ENCODE measurements around the gene SLC18A2. TPM values are rescaled to one million over a fixed set of nuclear protein-coding genes. Genes with fewer than 3 reads are reported as not detected.

Gene SLC18A2
- total and polyA plus RNA-seq, 10 donors = 0.02 to 0.92 (median 0.28) TPM

- Histone ChIP-seq H3K4me3 (no peak overlapping the region), H3K4me1 (peaks cover 0 to 3% (median 0%) of the 10 kb centered on the region in 6 donors), H3K27ac (no peak overlapping the region), H3K36me3 (no peaks in the 10 kb centered on the region), H3K9me3 (no peaks in the 10 kb centered on the region), H3K27me3 (replicated peaks in 1 of 7) (peaks cover 0 to 99% (median 0%) of the 10 kb centered on the region in 7 donors)
- DNase-seq = no peak
- intact Hi-C loops (cut with DNase I; ENCODE audit: low total_unique reads) = no loop called here
- 28 to 35% (median 34%) methylated on average over 3 of the region's 3 CpGs for WGBS, 5 donors
- TF ChIP-seq POLR2A (IDR thresholded peaks at IDR 0.05) (no peak), POLR2AphosphoS5 (IDR thresholded peaks at IDR 0.05) (no peak), CTCF (IDR thresholded peaks at IDR 0.05 in 8 of 11, conservative IDR thresholded peaks at IDR 0.05 in 3 of 11) (no peak)
Observed at GRCh38 chr10:117259279-117259678, 18.4 kb downstream of the SLC18A2 start.

DNA sequence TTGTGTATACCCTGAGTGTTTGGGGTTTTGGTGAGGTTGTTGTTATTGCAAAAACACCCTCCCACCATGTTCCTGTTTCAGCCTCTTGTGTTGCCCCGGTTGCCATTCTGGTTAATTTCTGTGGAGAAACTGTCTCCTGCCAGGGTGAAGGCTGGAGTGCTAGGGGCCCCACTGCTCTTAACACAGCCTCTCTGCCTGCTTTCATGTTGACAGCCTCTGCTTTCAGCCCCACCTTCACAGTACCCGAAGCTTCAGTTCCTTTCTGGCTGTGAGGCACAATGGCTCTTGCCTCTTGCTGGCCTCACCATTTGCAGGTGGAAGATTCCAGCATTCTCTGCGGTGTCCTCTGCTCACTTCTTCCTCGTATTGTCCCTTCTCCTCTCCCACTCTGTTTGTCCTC lies 19.2 kb downstream of the SLC18A2 start:
- Histone ChIP-seq H3K27me3 (replicated peaks in 1 of 7) (peaks cover 0 to 97% (median 0%) of the 10 kb centered on the region in 7 donors), H3K27ac (no peak overlapping the region), H3K36me3 (no peaks in the 10 kb centered on the region), H3K4me1 (peaks cover 0 to 3% (median 0%) of the 10 kb centered on the region in 6 donors), H3K9me3 (no peaks in the 10 kb centered on the region), H3K4me3 (no peak overlapping the region)
- intact Hi-C loops (cut with DNase I; ENCODE audit: low total_unique reads) = no loop called here
- 29 to 48% (median 47%) methylated on average over 4 of the region's 4 CpGs for WGBS, 5 donors
- DNase-seq = no peak
- TF ChIP-seq POLR2A (IDR thresholded peaks at IDR 0.05) (no peak), POLR2AphosphoS5 (IDR thresholded peaks at IDR 0.05) (no peak), CTCF (IDR thresholded peaks at IDR 0.05 in 8 of 11, conservative IDR thresholded peaks at IDR 0.05 in 3 of 11) (no peak)

- Histone ChIP-seq H3K4me1 (peaks cover 0 to 3% (median 0%) of the 10 kb centered on the region in 6 donors), H3K4me3 (no peak overlapping the region), H3K9me3 (no peaks in the 10 kb centered on the region), H3K27ac (no peak overlapping the region), H3K27me3 (replicated peaks in 1 of 7) (peaks cover 0 to 83% (median 0%) of the 10 kb centered on the region in 7 donors), H3K36me3 (no peaks in the 10 kb centered on the region)
- intact Hi-C loops (cut with DNase I; ENCODE audit: low total_unique reads) = no loop called here
- TF ChIP-seq POLR2A (IDR thresholded peaks at IDR 0.05) (no peak), POLR2AphosphoS5 (IDR thresholded peaks at IDR 0.05) (no peak), CTCF (IDR thresholded peaks at IDR 0.05 in 8 of 11, conservative IDR thresholded peaks at IDR 0.05 in 3 of 11) (no peak)
- WGBS, 5 donors = 83 to 92% (median 84%) methylated on average over 3 of the region's 3 CpGs
- DNase-seq = no peak
Observed at GRCh38 chr10:117261501-117261900, 20.6 kb downstream of the SLC18A2 start.

DNA sequence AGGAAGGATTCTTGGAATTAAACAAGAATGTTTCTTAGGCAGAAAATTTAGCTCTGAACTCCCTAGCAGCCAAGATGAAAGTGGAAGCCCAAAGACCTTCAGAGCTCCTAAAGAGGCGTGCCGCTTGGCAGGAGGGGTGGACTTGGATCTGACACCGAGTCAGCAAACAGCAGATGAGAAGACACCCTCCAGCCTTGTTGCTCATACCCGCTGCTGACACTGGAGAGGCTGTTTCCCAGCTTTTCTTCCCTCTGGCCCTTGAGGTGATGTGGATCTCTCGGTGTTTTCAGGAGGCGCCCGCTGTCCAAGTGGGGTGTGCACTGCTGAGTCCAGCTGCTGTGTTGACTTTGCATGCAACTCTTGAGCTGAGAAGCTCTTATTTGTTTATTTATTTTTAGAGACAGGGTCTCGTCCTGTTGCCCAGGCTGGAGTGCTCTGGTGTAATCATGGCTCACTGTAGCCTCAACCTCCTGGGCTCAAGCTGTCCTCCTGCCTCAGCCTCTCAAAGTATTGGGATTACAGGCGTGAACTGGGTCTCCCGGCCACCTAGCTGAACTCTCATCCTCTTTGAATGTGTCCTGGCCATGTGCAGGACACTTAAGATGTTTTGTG lies 21.5 kb downstream of the SLC18A2 start:
- Histone ChIP-seq H3K4me1 (peaks cover 0 to 3% (median 0%) of the 10 kb centered on the region in 6 donors), H3K9me3 (no peaks in the 10 kb centered on the region), H3K4me3 (no peak overlapping the region), H3K36me3 (no peaks in the 10 kb centered on the region), H3K27ac (no peak overlapping the region), H3K27me3 (replicated peaks in 1 of 7) (peaks cover 0 to 74% (median 0%) of the 10 kb centered on the region in 7 donors)
- WGBS, 5 donors = 84 to 87% (median 85%) methylated on average over 8 to 10 of the region's 10 CpGs
- intact Hi-C loops (cut with DNase I; ENCODE audit: low total_unique reads) = no loop called here
- TF ChIP-seq POLR2A (IDR thresholded peaks at IDR 0.05) = no peak
- TF ChIP-seq POLR2AphosphoS5 (IDR thresholded peaks at IDR 0.05) = no peak
- no peak for TF ChIP-seq CTCF (IDR thresholded peaks at IDR 0.05 in 8 of 11, conservative IDR thresholded peaks at IDR 0.05 in 3 of 11)
- no peak for DNase-seq
